PC-9 (cell line): ENCODE results near the gene CLCN2.

Source experiments
- EZH2 ChIP-seq: fragments of 200-600 bp; sonication (generic); IDR thresholded peaks from 2 replicates; pipeline ENCODE4 v1.8.0; 2017; ENCODE audit warnings: antibody characterized with exemption, low read depth
- TF ChIP-seq, protein P1 (sequence below): fragments of 200-600 bp; sonication (generic); conservative IDR thresholded peaks from 2 replicates; pipeline ENCODE4 v1.6.1; 2017; ENCODE audit warnings: mixed run types, antibody characterized with exemption, mild to moderate bottlenecking, moderate library complexity

- TF ChIP-seq, protein P1, sequence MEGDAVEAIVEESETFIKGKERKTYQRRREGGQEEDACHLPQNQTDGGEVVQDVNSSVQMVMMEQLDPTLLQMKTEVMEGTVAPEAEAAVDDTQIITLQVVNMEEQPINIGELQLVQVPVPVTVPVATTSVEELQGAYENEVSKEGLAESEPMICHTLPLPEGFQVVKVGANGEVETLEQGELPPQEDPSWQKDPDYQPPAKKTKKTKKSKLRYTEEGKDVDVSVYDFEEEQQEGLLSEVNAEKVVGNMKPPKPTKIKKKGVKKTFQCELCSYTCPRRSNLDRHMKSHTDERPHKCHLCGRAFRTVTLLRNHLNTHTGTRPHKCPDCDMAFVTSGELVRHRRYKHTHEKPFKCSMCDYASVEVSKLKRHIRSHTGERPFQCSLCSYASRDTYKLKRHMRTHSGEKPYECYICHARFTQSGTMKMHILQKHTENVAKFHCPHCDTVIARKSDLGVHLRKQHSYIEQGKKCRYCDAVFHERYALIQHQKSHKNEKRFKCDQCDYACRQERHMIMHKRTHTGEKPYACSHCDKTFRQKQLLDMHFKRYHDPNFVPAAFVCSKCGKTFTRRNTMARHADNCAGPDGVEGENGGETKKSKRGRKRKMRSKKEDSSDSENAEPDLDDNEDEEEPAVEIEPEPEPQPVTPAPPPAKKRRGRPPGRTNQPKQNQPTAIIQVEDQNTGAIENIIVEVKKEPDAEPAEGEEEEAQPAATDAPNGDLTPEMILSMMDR = no peak
- no peak for TF ChIP-seq EZH2
Measured at GRCh38 chr3:184399410-184399809, 38.0 kb upstream of the CLCN2 start.
